ENCODE results near the gene PIP4K2C. TPM values are rescaled to one million over a fixed set of nuclear protein-coding genes. Genes with fewer than 3 reads are reported as not detected.
A peak's percentile ranks its signal among the peaks of the same experiment; 100 is the strongest.

The PIP4K2C gene
- total and polyA plus RNA-seq, 2 experiments from 2014 or later = 10.8 to 30.6 TPM

DNA sequence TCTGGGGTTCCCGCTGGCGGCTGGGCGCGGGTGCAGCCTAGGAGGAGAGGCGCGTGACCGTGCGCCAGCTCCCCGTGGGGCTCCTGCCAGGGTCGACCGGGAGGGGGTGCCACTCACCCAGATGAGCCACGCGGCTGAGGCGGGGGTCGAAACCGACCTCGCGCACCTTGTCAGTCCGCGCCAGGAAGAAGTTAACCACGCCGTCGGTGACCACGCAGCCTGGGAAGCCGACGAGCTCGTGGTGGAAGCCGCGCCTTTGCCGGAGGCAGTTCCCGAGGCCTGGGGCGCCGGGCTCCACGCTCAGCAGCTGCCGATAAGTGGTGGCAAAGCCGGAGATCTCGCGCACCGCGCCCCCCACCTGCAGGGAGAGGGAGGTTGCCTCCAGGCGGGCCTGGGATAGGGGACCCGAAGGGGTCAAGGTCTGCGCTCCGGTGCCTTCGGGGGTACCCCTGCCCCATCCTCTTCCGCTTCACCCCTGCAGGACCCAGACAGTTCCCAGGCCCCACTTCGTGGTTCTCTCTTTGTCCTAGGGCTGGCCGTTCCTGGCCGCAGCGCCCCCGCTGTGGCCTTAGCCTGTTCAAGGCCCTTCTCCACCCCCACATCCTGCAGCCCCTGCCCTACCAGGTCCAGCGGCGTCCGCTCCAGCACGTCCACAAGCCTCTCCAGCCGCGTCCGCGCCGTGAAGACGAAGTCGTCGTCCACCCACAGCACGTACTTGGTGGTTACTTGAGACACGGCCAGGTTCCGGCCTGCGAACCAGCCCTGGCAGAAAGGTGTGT lies 36.7 kb downstream of the PIP4K2C start (continued):
- TF ChIP-seq, protein P1, sequence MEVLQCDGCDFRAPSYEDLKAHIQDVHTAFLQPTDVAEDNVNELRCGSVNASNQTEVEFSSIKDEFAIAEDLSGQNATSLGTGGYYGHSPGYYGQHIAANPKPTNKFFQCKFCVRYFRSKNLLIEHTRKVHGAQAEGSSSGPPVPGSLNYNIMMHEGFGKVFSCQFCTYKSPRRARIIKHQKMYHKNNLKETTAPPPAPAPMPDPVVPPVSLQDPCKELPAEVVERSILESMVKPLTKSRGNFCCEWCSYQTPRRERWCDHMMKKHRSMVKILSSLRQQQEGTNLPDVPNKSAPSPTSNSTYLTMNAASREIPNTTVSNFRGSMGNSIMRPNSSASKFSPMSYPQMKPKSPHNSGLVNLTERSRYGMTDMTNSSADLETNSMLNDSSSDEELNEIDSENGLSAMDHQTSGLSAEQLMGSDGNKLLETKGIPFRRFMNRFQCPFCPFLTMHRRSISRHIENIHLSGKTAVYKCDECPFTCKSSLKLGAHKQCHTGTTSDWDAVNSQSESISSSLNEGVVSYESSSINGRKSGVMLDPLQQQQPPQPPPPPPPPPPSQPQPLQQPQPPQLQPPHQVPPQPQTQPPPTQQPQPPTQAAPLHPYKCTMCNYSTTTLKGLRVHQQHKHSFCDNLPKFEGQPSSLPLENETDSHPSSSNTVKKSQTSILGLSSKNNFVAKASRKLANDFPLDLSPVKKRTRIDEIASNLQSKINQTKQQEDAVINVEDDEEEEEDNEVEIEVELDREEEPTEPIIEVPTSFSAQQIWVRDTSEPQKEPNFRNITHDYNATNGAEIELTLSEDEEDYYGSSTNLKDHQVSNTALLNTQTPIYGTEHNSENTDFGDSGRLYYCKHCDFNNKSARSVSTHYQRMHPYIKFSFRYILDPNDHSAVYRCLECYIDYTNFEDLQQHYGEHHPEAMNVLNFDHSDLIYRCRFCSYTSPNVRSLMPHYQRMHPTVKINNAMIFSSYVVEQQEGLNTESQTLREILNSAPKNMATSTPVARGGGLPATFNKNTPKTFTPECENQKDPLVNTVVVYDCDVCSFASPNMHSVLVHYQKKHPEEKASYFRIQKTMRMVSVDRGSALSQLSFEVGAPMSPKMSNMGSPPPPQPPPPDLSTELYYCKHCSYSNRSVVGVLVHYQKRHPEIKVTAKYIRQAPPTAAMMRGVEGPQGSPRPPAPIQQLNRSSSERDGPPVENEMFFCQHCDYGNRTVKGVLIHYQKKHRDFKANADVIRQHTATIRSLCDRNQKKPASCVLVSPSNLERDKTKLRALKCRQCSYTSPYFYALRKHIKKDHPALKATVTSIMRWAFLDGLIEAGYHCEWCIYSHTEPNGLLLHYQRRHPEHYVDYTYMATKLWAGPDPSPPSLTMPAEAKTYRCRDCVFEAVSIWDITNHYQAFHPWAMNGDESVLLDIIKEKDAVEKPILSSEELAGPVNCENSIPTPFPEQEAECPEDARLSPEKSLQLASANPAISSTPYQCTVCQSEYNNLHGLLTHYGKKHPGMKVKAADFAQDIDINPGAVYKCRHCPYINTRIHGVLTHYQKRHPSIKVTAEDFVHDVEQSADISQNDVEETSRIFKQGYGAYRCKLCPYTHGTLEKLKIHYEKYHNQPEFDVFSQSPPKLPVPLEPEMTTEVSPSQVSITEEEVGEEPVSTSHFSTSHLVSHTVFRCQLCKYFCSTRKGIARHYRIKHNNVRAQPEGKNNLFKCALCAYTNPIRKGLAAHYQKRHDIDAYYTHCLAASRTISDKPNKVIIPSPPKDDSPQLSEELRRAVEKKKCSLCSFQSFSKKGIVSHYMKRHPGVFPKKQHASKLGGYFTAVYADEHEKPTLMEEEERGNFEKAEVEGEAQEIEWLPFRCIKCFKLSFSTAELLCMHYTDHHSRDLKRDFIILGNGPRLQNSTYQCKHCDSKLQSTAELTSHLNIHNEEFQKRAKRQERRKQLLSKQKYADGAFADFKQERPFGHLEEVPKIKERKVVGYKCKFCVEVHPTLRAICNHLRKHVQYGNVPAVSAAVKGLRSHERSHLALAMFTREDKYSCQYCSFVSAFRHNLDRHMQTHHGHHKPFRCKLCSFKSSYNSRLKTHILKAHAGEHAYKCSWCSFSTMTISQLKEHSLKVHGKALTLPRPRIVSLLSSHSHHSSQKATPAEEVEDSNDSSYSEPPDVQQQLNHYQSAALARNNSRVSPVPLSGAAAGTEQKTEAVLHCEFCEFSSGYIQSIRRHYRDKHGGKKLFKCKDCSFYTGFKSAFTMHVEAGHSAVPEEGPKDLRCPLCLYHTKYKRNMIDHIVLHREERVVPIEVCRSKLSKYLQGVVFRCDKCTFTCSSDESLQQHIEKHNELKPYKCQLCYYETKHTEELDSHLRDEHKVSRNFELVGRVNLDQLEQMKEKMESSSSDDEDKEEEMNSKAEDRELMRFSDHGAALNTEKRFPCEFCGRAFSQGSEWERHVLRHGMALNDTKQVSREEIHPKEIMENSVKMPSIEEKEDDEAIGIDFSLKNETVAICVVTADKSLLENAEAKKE (CRISPR knock-in tag; IDR thresholded peaks at IDR 0.05) = no peak
- TF ChIP-seq, protein P2, sequence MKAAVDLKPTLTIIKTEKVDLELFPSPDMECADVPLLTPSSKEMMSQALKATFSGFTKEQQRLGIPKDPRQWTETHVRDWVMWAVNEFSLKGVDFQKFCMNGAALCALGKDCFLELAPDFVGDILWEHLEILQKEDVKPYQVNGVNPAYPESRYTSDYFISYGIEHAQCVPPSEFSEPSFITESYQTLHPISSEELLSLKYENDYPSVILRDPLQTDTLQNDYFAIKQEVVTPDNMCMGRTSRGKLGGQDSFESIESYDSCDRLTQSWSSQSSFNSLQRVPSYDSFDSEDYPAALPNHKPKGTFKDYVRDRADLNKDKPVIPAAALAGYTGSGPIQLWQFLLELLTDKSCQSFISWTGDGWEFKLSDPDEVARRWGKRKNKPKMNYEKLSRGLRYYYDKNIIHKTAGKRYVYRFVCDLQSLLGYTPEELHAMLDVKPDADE (IDR thresholded peaks at IDR 0.05) = no peak
- TF ChIP-seq, protein P3, sequence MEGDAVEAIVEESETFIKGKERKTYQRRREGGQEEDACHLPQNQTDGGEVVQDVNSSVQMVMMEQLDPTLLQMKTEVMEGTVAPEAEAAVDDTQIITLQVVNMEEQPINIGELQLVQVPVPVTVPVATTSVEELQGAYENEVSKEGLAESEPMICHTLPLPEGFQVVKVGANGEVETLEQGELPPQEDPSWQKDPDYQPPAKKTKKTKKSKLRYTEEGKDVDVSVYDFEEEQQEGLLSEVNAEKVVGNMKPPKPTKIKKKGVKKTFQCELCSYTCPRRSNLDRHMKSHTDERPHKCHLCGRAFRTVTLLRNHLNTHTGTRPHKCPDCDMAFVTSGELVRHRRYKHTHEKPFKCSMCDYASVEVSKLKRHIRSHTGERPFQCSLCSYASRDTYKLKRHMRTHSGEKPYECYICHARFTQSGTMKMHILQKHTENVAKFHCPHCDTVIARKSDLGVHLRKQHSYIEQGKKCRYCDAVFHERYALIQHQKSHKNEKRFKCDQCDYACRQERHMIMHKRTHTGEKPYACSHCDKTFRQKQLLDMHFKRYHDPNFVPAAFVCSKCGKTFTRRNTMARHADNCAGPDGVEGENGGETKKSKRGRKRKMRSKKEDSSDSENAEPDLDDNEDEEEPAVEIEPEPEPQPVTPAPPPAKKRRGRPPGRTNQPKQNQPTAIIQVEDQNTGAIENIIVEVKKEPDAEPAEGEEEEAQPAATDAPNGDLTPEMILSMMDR (conservative IDR thresholded peaks at IDR 0.05; ENCODE audit: low read depth in 2 of 2) = peak; percentile 34 to 57; a peak in 3 of 4 replicates
- TF ChIP-seq ZNF114 (CRISPR knock-in tag; IDR thresholded peaks at IDR 0.05) (no peak), ZNF331 (CRISPR knock-in tag; IDR thresholded peaks at IDR 0.05; ENCODE audit: low read depth) (no peak)
